Trophoblast cell (in vitro differentiated cells and primary cell): ENCODE measurements around the gene POM121C.
"Not testable (repeated sequence)": the region's sequence is repeated elsewhere in the genome, so short reads cannot be mapped to it uniquely, and the experiment has no call there.

Experiments used
- DNase-seq, 2 donors: peaks; one replicate each; pipeline ENCODE4 v3.0.0-alpha.2; 2016
- H2AFZ ChIP-seq: 2 replicates; pipeline ENCODE4 v1.6.1; 2013; ENCODE audit warnings: low read length, moderate library complexity, mild to moderate bottlenecking; ENCODE audit not compliant: insufficient read depth, poor library complexity
- H2AK5ac ChIP-seq: 2 replicates; pipeline ENCODE4 v1.6.1; 2013; ENCODE audit warnings: mild to moderate bottlenecking, low read length
- H2BK120ac ChIP-seq: 2 replicates; pipeline ENCODE4 v1.6.1; 2013; ENCODE audit warnings: low read length, mild to moderate bottlenecking, moderate library complexity; ENCODE audit not compliant: insufficient read depth, poor library complexity
- H2BK12ac ChIP-seq: 2 replicates; pipeline ENCODE4 v1.6.1; 2013; ENCODE audit warnings: mild to moderate bottlenecking, low read length, moderate library complexity
- H2BK5ac ChIP-seq: 2 replicates; pipeline ENCODE4 v1.6.1; 2013; ENCODE audit warnings: low read length, low read depth, moderate library complexity, mild to moderate bottlenecking; ENCODE audit not compliant: poor library complexity
- H3K14ac ChIP-seq: 2 replicates; pipeline ENCODE4 v1.6.1; 2013; ENCODE audit warnings: mild to moderate bottlenecking, low read length
- H3K18ac ChIP-seq: 2 replicates; pipeline ENCODE4 v1.6.1; 2013; ENCODE audit warnings: mild to moderate bottlenecking, low read length
- H3K23ac ChIP-seq: 2 replicates; pipeline ENCODE4 v1.6.1; 2013; ENCODE audit warnings: low read length
- H3K27ac ChIP-seq: 2 replicates; pipeline ENCODE4 v1.5.1; 2013; ENCODE audit warnings: low read depth, mild to moderate bottlenecking, inconsistent platforms, low read length, moderate library complexity
- H3K27me3 ChIP-seq: 2 replicates; pipeline ENCODE4 v1.6.1; 2013; ENCODE audit warnings: inconsistent platforms, mild to moderate bottlenecking, low read length, moderate library complexity; ENCODE audit not compliant: insufficient read depth
- H3K36me3 ChIP-seq, 2 experiments: 1 replicate in 1 of 2; 2 replicates in 1 of 2; pipeline ENCODE4 v1.6.1; 2013; ENCODE audit warnings: low read length in 2 of 2, mild to moderate bottlenecking in 2 of 2, moderate library complexity in 1 of 2; ENCODE audit not compliant: insufficient read depth in 2 of 2, control insufficient read depth in 1 of 2
- H3K4ac ChIP-seq: 2 replicates; pipeline ENCODE4 v1.6.1; 2013; ENCODE audit warnings: low read depth, mild to moderate bottlenecking, low read length, moderate library complexity
- H3K4me1 ChIP-seq, 2 experiments: 1 replicate in 1 of 2; 2 replicates in 1 of 2; pipeline ENCODE4 v1.6.1; 2013; ENCODE audit warnings: low read length in 2 of 2, mild to moderate bottlenecking in 2 of 2, moderate library complexity in 1 of 2; ENCODE audit not compliant: insufficient read depth in 2 of 2, control insufficient read depth in 1 of 2
- H3K4me2 ChIP-seq: 2 replicates; pipeline ENCODE4 v1.6.1; 2013; ENCODE audit warnings: inconsistent platforms, mild to moderate bottlenecking, low read length, moderate library complexity
- H3K4me3 ChIP-seq: 2 replicates; pipeline ENCODE4 v1.5.1; 2013; ENCODE audit warnings: mild to moderate bottlenecking, low read depth, low read length, inconsistent platforms
- H3K79me1 ChIP-seq: one replicate; pipeline ENCODE4 v1.6.1; 2013; ENCODE audit warnings: low read length
- H3K79me2 ChIP-seq: 2 replicates; pipeline ENCODE4 v1.6.1; 2013; ENCODE audit warnings: low read length, mild to moderate bottlenecking; ENCODE audit not compliant: control insufficient read depth, insufficient read depth, poor library complexity
- H3K9ac ChIP-seq: 2 replicates; pipeline ENCODE4 v1.6.1; 2013; ENCODE audit warnings: mild to moderate bottlenecking, low read length
- H3K9me3 ChIP-seq: 2 replicates; pipeline ENCODE4 v1.6.1; 2013; ENCODE audit warnings: low read depth, mild to moderate bottlenecking, control low read depth, inconsistent platforms, low read length; ENCODE audit not compliant: insufficient read depth
- H4K12ac ChIP-seq: 2 replicates; pipeline ENCODE4 v1.6.1; 2013; ENCODE audit warnings: low read depth, mild to moderate bottlenecking, low read length, moderate library complexity
- H4K8ac ChIP-seq: 2 replicates; pipeline ENCODE4 v1.6.1; 2013; ENCODE audit warnings: low read depth, mild to moderate bottlenecking, low read length, moderate library complexity
- H4K91ac ChIP-seq: one replicate; pipeline ENCODE4 v1.6.1; 2013; ENCODE audit warnings: low read depth, mild to moderate bottlenecking, low read length, moderate library complexity
- WGBS: extraction: QIAGEN DNeasy Blood & Tissue Kit; methylation state at CpG from one replicate; pipeline ENCODE4 v1.1.7; 2013; ENCODE audit warnings: missing lambda C conversion rate; ENCODE audit not compliant: insufficient read length, insufficient coverage; ENCODE audit errors: extremely low coverage; 5-methylcytosine and 5-hydroxymethylcytosine counted together

The POM121C gene

GRCh38 chr7:75415829-75416373 lies 70.2 kb downstream of the POM121C start:
- H2BK120ac ChIP-seq, H3K27ac ChIP-seq, H3K79me2 ChIP-seq, H4K12ac ChIP-seq, DNase-seq, H3K4me3 ChIP-seq, H3K9me3 ChIP-seq, H3K4me1 ChIP-seq, H2BK12ac ChIP-seq, H3K4me2 ChIP-seq, H3K79me1 ChIP-seq, H3K18ac ChIP-seq, H3K23ac ChIP-seq, H3K27me3 ChIP-seq, H2AFZ ChIP-seq, H4K8ac ChIP-seq, H2BK5ac ChIP-seq, H3K14ac ChIP-seq, H2AK5ac ChIP-seq, H4K91ac ChIP-seq, H3K9ac ChIP-seq, H3K4ac ChIP-seq: not testable (repeated sequence)
- H3K36me3 ChIP-seq: peaks cover 35 to 42% of the 10 kb centered on the region in 2 experiments
- no CpG with 5 or more reads among the region's 27 CpGs for WGBS

GRCh38 chr7:75415428-75415817 lies 70.7 kb downstream of the POM121C start:
- not testable (repeated sequence) for H4K8ac ChIP-seq, H4K12ac ChIP-seq, H3K4me3 ChIP-seq, H3K9ac ChIP-seq, H3K18ac ChIP-seq, H3K4me1 ChIP-seq, H3K79me1 ChIP-seq, H3K14ac ChIP-seq, H2AFZ ChIP-seq, H2BK12ac ChIP-seq, H2BK5ac ChIP-seq, H2BK120ac ChIP-seq, H3K27ac ChIP-seq, H3K27me3 ChIP-seq, H4K91ac ChIP-seq, H3K79me2 ChIP-seq, H3K9me3 ChIP-seq, H3K4me2 ChIP-seq, DNase-seq, H2AK5ac ChIP-seq, H3K4ac ChIP-seq, H3K23ac ChIP-seq
- WGBS: no CpG with 5 or more reads among the region's 11 CpGs
- peaks cover 31 to 38% of the 10 kb centered on the region in 2 experiments for H3K36me3 ChIP-seq

- not testable (repeated sequence) for H3K4ac ChIP-seq, H3K23ac ChIP-seq, H3K27me3 ChIP-seq, H2BK120ac ChIP-seq, H4K91ac ChIP-seq, H3K4me2 ChIP-seq, H3K27ac ChIP-seq, H4K12ac ChIP-seq, H3K9ac ChIP-seq, H2AFZ ChIP-seq, H3K18ac ChIP-seq, H3K4me1 ChIP-seq, H2BK5ac ChIP-seq, H2BK12ac ChIP-seq, H3K4me3 ChIP-seq, H2AK5ac ChIP-seq, H3K79me2 ChIP-seq, H4K8ac ChIP-seq, H3K9me3 ChIP-seq, DNase-seq, H3K14ac ChIP-seq, H3K79me1 ChIP-seq
- peaks cover 26 to 37% of the 10 kb centered on the region in 2 experiments for H3K36me3 ChIP-seq
- no CpG with 5 or more reads among the region's 13 CpGs for WGBS
These were observed 71.2 kb downstream of the POM121C start for GRCh38 chr7:75414708-75415427.

- H2BK12ac ChIP-seq, H3K18ac ChIP-seq, H3K14ac ChIP-seq, H2BK120ac ChIP-seq, H3K4me1 ChIP-seq, H4K91ac ChIP-seq, H2AFZ ChIP-seq, H3K4ac ChIP-seq, H3K27me3 ChIP-seq, H4K12ac ChIP-seq, H3K9ac ChIP-seq, H2BK5ac ChIP-seq, H2AK5ac ChIP-seq, H3K4me3 ChIP-seq, H3K9me3 ChIP-seq, H3K79me2 ChIP-seq, H3K27ac ChIP-seq, DNase-seq, H3K79me1 ChIP-seq, H3K23ac ChIP-seq, H3K4me2 ChIP-seq, H4K8ac ChIP-seq: not testable (repeated sequence)
- H3K36me3 ChIP-seq: peaks cover 22 to 31% of the 10 kb centered on the region in 2 experiments
- WGBS: no CpG with 5 or more reads among the region's 6 CpGs
These were observed 71.9 kb downstream of the POM121C start for GRCh38 chr7:75414204-75414603.
